IPS-15b (cell line): Measurements from ENCODE around the gene MLIP.

Experiments
- H3K27me3 ChIP-seq: one replicate; pipeline ENCODE4 v1.6.1; 2013; ENCODE audit warnings: low read length; ENCODE audit not compliant: control insufficient read depth, insufficient read depth
- H3K36me3 ChIP-seq: one replicate; pipeline ENCODE4 v1.6.1; 2013; ENCODE audit warnings: low read length; ENCODE audit not compliant: control insufficient read depth, insufficient read depth
- H3K4me1 ChIP-seq: one replicate; pipeline ENCODE4 v1.6.1; 2013; ENCODE audit warnings: mild to moderate bottlenecking, low read length; ENCODE audit not compliant: control insufficient read depth, insufficient read depth
- H3K4me3 ChIP-seq: one replicate; pipeline ENCODE4 v1.5.1; 2013; ENCODE audit warnings: low read depth, low read length
- H3K9ac ChIP-seq: one replicate; pipeline ENCODE4 v1.6.1; 2013; ENCODE audit warnings: low read depth, mild to moderate bottlenecking, low read length
- H3K9me3 ChIP-seq: one replicate; pipeline ENCODE4 v1.6.1; 2013; ENCODE audit warnings: mild to moderate bottlenecking, low read length; ENCODE audit not compliant: control insufficient read depth, insufficient read depth

The MLIP gene

DNA sequence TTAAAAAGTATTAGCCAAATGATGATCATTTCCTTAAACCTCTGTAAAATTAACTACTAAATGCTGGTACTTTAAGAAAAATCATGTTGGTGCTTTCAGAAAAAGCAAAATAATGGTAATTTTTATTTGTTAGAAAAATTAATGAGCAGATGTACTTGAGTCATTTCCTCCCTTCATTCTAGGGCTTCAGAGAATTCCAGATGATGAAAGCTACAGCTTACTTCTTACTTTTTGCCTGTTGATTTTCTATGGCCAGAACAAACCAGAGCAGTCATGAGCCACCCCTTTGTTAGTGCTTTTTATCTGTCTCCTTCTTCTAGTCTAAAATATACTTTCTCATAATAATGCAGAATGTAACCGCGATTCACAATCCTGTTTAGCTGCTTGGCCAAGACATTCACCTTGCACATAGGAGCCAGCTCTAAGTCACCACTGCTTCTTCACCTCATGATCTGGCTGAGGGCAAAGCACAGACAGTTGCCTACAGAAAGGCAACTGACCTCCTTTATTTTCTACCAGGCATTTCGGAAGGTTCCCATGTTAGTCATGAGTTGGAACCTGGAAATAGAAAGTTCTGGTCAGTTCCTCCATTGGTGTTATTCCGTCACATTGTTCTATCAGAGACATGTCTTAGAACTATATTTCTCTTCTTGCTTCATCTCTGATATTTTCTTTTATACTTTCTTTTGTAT lies 153.5 kb downstream of the MLIP start:
- Histone ChIP-seq H3K4me1 (peaks cover 17% of the 10 kb centered on the region), H3K9me3 (no peaks in the 10 kb centered on the region), H3K36me3 (no peaks in the 10 kb centered on the region), H3K9ac (no peak overlapping the region), H3K4me3 (no peak overlapping the region), H3K27me3 (no peaks in the 10 kb centered on the region)

DNA sequence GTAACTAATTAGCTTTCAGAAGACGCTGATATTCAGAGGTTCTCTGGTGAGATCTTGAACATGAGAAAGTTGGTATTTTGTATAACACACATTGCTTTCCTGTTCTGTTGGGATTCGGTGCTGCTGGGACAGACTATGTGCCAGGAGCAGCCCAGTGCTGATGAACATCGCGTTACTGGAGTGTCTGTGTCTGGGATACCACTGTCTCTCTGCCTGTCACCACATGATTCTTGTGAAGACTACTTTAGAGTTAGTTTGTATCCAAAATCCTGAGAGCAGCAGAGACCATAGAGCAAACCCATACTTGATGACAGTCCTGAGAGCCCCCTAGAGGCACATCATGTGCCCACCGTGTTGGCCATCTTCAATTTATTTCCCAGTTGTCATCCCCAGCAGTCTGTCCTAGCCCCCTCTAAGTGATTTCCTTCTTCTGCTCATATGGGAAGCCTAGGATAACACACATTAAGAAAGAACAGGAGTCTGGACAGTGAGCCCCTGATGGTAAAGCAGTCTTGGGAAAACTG lies 155.2 kb downstream of the MLIP start:
- H3K4me1 ChIP-seq: peaks cover 14% of the 10 kb centered on the region
- H3K4me3 ChIP-seq: no peak overlapping the region
- H3K27me3 ChIP-seq: no peaks in the 10 kb centered on the region
- no peak overlapping the region for H3K9ac ChIP-seq
- no peaks in the 10 kb centered on the region for H3K36me3 ChIP-seq
- H3K9me3 ChIP-seq: no peaks in the 10 kb centered on the region

DNA sequence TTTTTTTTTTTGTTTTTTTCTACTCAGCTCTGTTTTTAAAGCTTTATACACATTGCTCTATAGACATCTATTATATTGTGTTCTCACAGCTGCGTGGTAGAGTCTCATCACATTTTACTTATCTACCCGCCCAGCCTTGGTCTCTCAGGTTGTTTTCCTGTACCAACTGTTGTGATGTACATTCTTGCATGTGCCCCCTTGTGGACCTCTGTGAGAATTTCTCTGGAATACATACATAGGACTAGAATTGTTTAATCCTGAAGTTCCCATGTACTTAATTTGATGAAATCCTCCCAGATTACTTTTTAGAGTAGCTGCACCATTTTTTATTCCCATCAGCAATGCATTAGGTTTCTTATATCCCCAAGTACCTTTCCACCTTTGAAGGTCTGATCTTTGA lies 156.6 kb downstream of the MLIP start:
- no peaks in the 10 kb centered on the region for H3K27me3 ChIP-seq

DNA sequence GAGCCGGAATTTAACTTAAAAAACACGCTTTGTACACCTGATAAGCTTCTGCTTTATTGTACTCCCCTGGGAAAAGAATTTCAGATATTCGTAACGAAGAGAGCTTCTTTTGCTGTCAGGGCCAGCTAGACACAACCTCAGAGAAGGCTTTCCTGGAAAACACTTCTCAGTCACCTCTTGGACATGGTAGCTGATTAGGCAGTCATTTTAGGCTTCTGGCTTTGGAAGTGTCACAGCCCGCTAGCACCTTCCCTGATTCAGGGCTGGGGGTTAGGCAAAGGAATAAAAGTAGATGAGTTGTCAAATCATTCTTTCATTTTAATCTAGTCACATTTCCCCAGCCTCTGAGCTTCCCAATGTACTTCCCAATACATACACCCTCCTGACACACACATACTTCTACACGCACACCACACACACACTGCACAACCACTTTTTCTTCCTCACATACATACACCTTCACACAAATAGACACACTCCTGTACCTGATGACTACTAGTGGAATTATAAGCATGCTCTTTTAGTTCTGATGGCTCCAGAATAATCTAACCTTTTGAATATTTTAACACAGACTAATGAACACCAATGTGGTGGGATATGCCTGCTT lies 162.1 kb downstream of the MLIP start:
- Histone ChIP-seq H3K4me3 (no peak overlapping the region), H3K4me1 (no peaks in the 10 kb centered on the region), H3K36me3 (no peaks in the 10 kb centered on the region), H3K9ac (no peak overlapping the region), H3K9me3 (no peaks in the 10 kb centered on the region), H3K27me3 (no peaks in the 10 kb centered on the region)

More for the DNA sequence above, 156.6 kb downstream of the MLIP start:
- H3K4me3 ChIP-seq: no peak overlapping the region
- H3K4me1 ChIP-seq: peaks cover 10% of the 10 kb centered on the region
- no peaks in the 10 kb centered on the region for H3K9me3 ChIP-seq
- H3K36me3 ChIP-seq: no peaks in the 10 kb centered on the region
- no peak overlapping the region for H3K9ac ChIP-seq

DNA sequence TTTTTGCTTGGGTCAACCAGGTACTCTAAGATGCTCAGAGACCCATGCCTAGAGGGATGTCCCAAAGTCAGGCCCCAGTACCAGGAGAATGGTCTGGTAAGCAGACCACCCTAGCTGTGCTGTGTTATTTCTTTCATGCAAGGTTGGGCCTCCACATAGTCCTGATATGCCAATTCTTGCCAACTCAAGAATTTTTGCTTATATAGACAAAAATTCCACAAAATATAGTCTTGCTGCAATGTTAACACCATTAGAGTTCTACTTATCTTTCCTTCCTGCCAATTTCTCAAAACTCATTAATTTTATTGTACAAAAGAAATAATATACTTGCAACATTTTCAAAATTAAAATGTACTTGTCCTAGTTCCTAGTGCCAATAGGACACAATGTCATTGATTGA lies 163.1 kb downstream of the MLIP start:
- no peak overlapping the region for H3K9ac ChIP-seq
- no peak overlapping the region for H3K4me3 ChIP-seq
- H3K27me3 ChIP-seq: no peaks in the 10 kb centered on the region
- no peaks in the 10 kb centered on the region for H3K4me1 ChIP-seq
- no peaks in the 10 kb centered on the region for H3K36me3 ChIP-seq
- H3K9me3 ChIP-seq: no peaks in the 10 kb centered on the region

GRCh38 chr6:54282186-54282585 lies 170.9 kb downstream of the MLIP start:
- Histone ChIP-seq H3K36me3 (no peaks in the 10 kb centered on the region), H3K4me1 (no peaks in the 10 kb centered on the region), H3K27me3 (no peaks in the 10 kb centered on the region), H3K9ac (no peak overlapping the region), H3K9me3 (no peaks in the 10 kb centered on the region), H3K4me3 (no peak overlapping the region)

DNA sequence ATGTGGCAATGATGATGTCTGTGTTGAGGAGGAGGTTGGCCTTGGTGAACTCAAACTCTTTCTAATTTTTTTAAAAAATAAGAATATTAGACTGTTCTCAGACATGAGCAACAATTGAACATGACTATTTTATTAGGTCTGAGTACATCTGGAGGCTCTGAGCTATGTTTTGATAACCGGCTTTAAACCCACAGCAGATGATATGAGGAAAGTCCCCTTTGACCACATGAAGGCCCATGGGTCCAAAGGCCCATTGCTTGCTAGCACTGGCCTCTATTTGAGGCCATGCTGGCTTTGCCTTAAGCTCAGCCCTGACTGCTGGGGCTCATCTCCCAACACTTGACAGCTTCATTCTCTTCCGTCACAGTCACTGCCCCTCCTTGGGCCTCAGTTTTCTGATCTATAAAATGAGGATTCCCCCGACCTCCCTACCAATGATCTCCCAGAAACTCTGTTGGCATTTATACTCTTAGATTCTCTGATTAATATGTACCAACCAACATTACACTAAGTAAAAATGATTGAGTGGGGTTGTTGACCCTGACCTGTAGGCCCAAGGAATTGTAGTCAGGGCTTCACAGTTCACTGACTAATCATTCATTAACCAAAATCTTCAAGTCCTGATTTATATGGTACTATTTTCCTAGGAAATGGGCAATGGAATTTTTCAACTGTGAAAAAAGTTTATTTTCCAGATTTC lies 173.1 kb downstream of the MLIP start:
- H3K4me3 ChIP-seq: no peak overlapping the region
- H3K36me3 ChIP-seq: no peaks in the 10 kb centered on the region
- no peaks in the 10 kb centered on the region for H3K4me1 ChIP-seq
- no peaks in the 10 kb centered on the region for H3K9me3 ChIP-seq
- H3K9ac ChIP-seq: no peak overlapping the region
- H3K27me3 ChIP-seq: no peaks in the 10 kb centered on the region

GRCh38 chr6:54285595-54285994 lies 174.4 kb downstream of the MLIP start:
- no peaks in the 10 kb centered on the region for H3K4me1 ChIP-seq
- no peak overlapping the region for H3K4me3 ChIP-seq
- H3K36me3 ChIP-seq: no peaks in the 10 kb centered on the region
- no peaks in the 10 kb centered on the region for H3K9me3 ChIP-seq
- no peaks in the 10 kb centered on the region for H3K27me3 ChIP-seq
- H3K9ac ChIP-seq: no peak overlapping the region

DNA sequence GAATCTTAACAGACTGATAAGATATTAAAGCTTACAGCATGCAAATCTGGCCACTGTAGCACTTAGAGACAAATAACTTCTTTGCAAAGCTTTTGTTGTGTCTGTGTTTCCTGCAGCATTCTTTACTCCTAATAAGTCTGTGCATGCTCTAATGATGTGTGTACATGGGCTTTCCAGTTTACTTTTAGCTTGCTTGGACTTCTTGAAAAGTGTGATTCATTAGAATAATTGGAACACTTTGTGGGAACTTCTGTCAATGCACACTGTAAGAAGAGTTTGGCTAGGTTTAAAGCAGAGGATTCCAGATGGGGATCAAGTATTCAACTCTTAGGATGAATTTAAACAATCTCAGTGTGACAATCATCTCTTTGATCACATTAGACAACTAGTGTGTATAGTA lies 174.9 kb downstream of the MLIP start:
- H3K27me3 ChIP-seq: no peaks in the 10 kb centered on the region
- H3K9me3 ChIP-seq: no peaks in the 10 kb centered on the region

DNA sequence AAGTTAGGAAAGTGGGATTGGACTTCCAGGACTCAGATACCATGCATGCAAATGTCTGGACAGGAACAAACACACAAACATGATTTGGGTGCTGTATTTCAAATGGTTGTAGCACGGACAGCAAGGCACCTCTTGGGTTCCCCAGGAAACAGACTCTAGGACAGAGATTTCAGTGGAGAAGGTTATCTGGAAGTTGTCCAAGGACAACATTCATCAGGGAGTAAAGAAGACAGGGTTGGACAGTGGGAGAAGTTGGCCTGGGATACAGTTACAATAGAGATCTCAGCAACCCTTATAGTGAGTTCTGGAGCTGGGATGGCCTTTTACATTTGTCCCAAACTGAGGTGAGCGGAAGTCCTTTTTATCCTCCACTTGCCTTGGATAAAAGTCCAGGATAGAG lies 177.2 kb downstream of the MLIP start:
- Histone ChIP-seq H3K36me3 (no peaks in the 10 kb centered on the region), H3K4me1 (no peaks in the 10 kb centered on the region), H3K4me3 (no peak overlapping the region), H3K9ac (no peak overlapping the region), H3K9me3 (no peaks in the 10 kb centered on the region), H3K27me3 (no peaks in the 10 kb centered on the region)

More for the DNA sequence above, 174.9 kb downstream of the MLIP start:
- Histone ChIP-seq H3K4me3 (no peak overlapping the region), H3K9ac (no peak overlapping the region), H3K4me1 (no peaks in the 10 kb centered on the region), H3K36me3 (no peaks in the 10 kb centered on the region)

DNA sequence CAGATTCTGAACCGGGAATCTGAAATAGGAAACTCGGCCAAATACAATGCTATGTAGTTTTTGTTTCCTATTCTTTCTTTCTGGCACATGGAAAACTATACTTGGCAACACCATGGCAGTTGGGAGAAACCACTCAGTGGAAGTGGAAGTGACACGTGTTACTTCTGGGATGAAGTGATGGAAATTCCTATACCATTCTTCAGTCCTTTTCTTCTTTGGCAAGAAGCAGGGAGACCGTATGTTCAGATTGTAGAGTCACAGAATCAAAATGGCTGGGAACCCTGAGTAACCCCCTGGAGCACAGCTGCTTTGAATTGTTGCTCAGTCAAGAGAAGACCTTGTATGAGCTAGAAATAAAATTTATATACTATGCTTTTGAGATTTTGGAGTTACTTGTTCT lies 178.2 kb downstream of the MLIP start:
- H3K9me3 ChIP-seq: no peaks in the 10 kb centered on the region
- no peaks in the 10 kb centered on the region for H3K27me3 ChIP-seq
- no peak overlapping the region for H3K4me3 ChIP-seq
- no peak overlapping the region for H3K9ac ChIP-seq
- no peaks in the 10 kb centered on the region for H3K4me1 ChIP-seq
- H3K36me3 ChIP-seq: no peaks in the 10 kb centered on the region

- Histone ChIP-seq H3K27me3 (no peaks in the 10 kb centered on the region), H3K4me1 (no peaks in the 10 kb centered on the region), H3K36me3 (no peaks in the 10 kb centered on the region), H3K4me3 (no peak overlapping the region), H3K9ac (no peak overlapping the region), H3K9me3 (no peaks in the 10 kb centered on the region)
Observed at GRCh38 chr6:54291146-54291545, 179.9 kb downstream of the MLIP start.
